Loucy (cell line): ENCODE data around the gene DGKB.

Experiments used
- CTCF ChIP-seq: fragments of 200-600 bp; sonication (generic); conservative IDR thresholded peaks from 2 replicates; pipeline ENCODE4 v1.5.1; 2014; ENCODE audit warnings: mild to moderate bottlenecking, antibody characterized with exemption, low read length
- EZH2phosphoT487 ChIP-seq: fragments of 200-600 bp; IDR thresholded peaks from 2 replicates; pipeline ENCODE4 v1.6.1; 2018; ENCODE audit warnings: antibody characterized with exemption, mild to moderate bottlenecking, moderate library complexity, borderline replicate concordance

- TF ChIP-seq CTCF (no peak), EZH2phosphoT487 (no peak)
These were observed 423.6 kb downstream of the DGKB start for GRCh38 chr7:14478834-14479510.
